ES-I3 (cell line): ENCODE results near the gene CYP2F1.
"Not testable (repeated sequence)": the region's sequence is repeated elsewhere in the genome, so short reads cannot be mapped to it uniquely, and the experiment has no call there.

Experiments
- H3K36me3 ChIP-seq: 2 replicates; pipeline ENCODE4 v1.6.1; 2013; ENCODE audit warnings: mild to moderate bottlenecking, low read length, control low read depth, moderate library complexity; ENCODE audit not compliant: insufficient read depth
- H3K4me1 ChIP-seq: 2 replicates; pipeline ENCODE4 v1.6.1; 2013; ENCODE audit warnings: mild to moderate bottlenecking, control low read depth, low read length; ENCODE audit not compliant: insufficient read depth
- H3K9ac ChIP-seq: 2 replicates; pipeline ENCODE4 v1.6.1; 2013; ENCODE audit warnings: low read depth, mild to moderate bottlenecking, low read length, moderate library complexity
- H3K9me3 ChIP-seq: 2 replicates; pipeline ENCODE4 v1.6.1; 2013; ENCODE audit warnings: mild to moderate bottlenecking, low read length, moderate library complexity; ENCODE audit not compliant: control insufficient read depth, insufficient read depth

The CYP2F1 gene

DNA sequence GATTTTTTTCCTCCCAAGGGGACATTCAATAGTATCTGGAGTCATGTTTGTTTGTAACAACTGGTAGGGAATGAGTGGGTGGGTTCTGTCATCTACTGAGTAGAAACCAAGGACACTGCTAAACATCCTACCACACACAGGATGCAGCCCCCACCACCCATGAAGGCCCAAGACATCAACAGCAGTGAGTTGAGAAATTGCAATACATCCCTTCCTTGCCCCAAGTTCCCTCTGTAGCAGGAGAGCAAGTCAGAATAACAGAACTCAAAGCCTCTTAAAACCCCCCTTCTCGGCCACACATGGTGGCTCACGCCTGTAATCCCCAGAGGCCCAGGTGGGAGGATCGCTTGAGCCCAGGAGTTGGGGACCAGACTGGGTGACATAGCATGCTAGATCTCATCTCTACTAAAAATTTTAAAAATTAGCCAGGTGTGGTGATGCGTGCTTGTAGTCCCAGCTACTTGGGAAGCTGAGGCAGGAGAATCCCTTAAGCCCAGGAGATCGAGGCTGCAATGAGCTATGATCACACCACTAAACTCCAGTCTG is 2.4 kb upstream of the CYP2F1 start:
- Histone ChIP-seq H3K9ac (no peak overlapping the region), H3K9me3 (peaks cover 3% of the 10 kb centered on the region; the same call in 1 of the 2 replicates), H3K36me3 (no peaks in the 10 kb centered on the region), H3K4me1 (no peaks in the 10 kb centered on the region)

- Histone ChIP-seq H3K9ac (no peak overlapping the region), H3K9me3 (peaks cover 3% of the 10 kb centered on the region; the same call in 1 of the 2 replicates), H3K4me1 (no peaks in the 10 kb centered on the region), H3K36me3 (no peaks in the 10 kb centered on the region)
Measured at GRCh38 chr19:41112728-41113290, 1.4 kb upstream of the CYP2F1 start.

GRCh38 chr19:41116261-41116660 is 2.0 kb downstream of the CYP2F1 start:
- H3K36me3 ChIP-seq: no peaks in the 10 kb centered on the region
- H3K9ac ChIP-seq: no peak overlapping the region
- no peaks in the 10 kb centered on the region for H3K4me1 ChIP-seq
- peaks cover 3% of the 10 kb centered on the region; the same call in 1 of the 2 replicates for H3K9me3 ChIP-seq

GRCh38 chr19:41120929-41121911 is 7.0 kb downstream of the CYP2F1 start:
- not testable (repeated sequence) for H3K9me3 ChIP-seq, H3K9ac ChIP-seq, H3K36me3 ChIP-seq, H3K4me1 ChIP-seq

DNA sequence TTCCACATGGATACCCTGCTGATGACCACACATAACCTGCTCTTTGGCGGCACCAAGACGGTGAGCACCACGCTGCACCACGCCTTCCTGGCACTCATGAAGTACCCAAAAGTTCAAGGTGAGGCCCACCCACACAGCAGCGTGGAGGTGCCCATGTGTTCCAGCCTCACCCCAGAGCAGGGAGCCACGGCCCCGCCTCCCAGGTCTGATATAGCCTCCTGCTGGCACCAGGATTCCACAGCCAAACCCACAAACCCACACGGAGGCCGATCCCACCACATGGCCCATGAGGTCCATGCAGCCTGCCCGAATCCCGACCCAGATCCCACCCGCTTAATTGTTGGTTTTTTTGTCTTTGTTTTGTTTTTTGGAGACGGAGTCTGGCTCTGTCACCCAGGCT is 8.6 kb downstream of the CYP2F1 start:
- not testable (repeated sequence) for H3K4me1 ChIP-seq, H3K36me3 ChIP-seq, H3K9me3 ChIP-seq, H3K9ac ChIP-seq

- no peak overlapping the region for H3K9ac ChIP-seq
- no peaks in the 10 kb centered on the region for H3K4me1 ChIP-seq
- H3K9me3 ChIP-seq: no peaks in the 10 kb centered on the region
- no peaks in the 10 kb centered on the region for H3K36me3 ChIP-seq
Measured at GRCh38 chr19:41123716-41124294, 9.6 kb downstream of the CYP2F1 start.

DNA sequence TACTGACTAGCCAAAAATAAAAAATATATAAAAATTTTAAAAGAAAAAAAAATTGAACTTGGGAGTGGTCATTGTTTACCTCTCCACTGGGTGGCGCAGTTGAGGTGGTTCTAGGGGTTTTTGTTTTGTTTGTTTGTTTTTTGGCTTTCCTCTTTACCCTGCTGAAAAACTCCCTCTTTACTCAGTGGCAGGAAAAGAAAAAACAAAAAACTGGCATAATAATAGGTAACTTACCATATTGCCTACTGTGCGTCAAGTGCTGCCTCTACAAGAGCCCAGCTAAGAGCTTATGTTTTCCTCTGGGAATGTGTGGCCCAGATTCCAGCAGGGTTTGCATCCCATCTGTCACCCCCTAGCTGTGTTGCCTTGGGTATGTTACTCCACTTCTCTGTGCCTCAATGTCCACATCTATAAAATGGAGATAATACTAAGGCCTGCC is 12.6 kb downstream of the CYP2F1 start:
- H3K9me3 ChIP-seq, H3K36me3 ChIP-seq, H3K9ac ChIP-seq, H3K4me1 ChIP-seq: not testable (repeated sequence)

GRCh38 chr19:41127362-41127761 is 13.1 kb downstream of the CYP2F1 start:
- not testable (repeated sequence) for H3K9me3 ChIP-seq, H3K9ac ChIP-seq, H3K4me1 ChIP-seq, H3K36me3 ChIP-seq

DNA sequence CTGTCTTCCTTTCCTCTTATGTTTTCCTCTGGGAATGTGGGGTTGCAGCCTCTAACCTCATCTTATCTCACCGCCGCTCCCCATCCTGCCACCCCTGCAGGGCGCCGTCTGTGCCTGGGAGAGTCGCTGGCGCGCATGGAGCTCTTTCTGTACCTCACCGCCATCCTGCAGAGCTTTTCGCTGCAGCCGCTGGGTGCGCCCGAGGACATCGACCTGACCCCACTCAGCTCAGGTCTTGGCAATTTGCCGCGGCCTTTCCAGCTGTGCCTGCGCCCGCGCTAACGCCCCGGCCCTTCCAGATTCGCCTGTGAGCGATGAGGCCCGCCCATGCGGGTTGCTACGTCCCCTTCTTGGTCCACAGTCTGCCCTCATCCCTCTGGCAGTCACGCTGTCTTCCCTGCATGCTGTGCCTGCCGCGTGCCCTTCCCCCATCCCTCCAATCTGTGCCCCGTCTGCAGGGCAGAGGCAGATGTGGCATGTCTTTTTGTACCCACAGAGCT is 13.6 kb downstream of the CYP2F1 start:
- not testable (repeated sequence) for H3K36me3 ChIP-seq, H3K9ac ChIP-seq, H3K4me1 ChIP-seq, H3K9me3 ChIP-seq

GRCh38 chr19:41128692-41129091 is 14.5 kb downstream of the CYP2F1 start:
- no peaks in the 10 kb centered on the region for H3K9me3 ChIP-seq
- H3K36me3 ChIP-seq: no peaks in the 10 kb centered on the region
- H3K9ac ChIP-seq: no peak overlapping the region
- peaks cover 3% of the 10 kb centered on the region; the same call in 1 of the 2 replicates for H3K4me1 ChIP-seq

DNA sequence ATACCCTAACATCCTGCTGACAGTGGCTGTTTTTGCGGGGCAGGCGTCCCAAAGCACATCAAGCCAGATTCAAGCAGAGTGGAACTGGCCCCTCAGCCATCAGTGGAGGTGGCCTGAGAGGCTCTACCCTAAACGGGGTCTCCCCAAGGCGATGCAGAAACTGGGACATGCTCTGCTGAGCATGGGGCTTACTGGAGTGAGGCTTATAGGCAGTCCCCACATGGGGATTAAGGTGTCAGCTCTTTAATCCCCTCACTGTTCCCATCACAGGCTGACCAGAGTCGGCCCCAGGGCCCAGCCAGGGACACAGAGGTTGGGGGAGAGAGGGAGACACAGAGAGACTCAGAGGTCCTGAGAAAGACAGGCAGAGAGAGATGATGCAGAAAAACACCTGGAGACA is 17.0 kb downstream of the CYP2F1 start:
- peaks cover 3% of the 10 kb centered on the region; the same call in 1 of the 2 replicates for H3K4me1 ChIP-seq
- no peaks in the 10 kb centered on the region for H3K36me3 ChIP-seq
- no peaks in the 10 kb centered on the region for H3K9me3 ChIP-seq
- H3K9ac ChIP-seq: no peak overlapping the region

GRCh38 chr19:41133260-41133659 is 19.0 kb downstream of the CYP2F1 start:
- Histone ChIP-seq H3K9me3 (no peaks in the 10 kb centered on the region), H3K4me1 (peaks cover 6% of the 10 kb centered on the region; the same call in 1 of the 2 replicates), H3K36me3 (no peaks in the 10 kb centered on the region), H3K9ac (no peak overlapping the region)

- H3K9ac ChIP-seq: peak overlapping the region; percentile 59; the same call in 1 of the 2 replicates
- H3K4me1 ChIP-seq: peaks cover 6% of the 10 kb centered on the region; the same call in 1 of the 2 replicates
- no peaks in the 10 kb centered on the region for H3K9me3 ChIP-seq
- no peaks in the 10 kb centered on the region for H3K36me3 ChIP-seq
Measured at GRCh38 chr19:41134616-41135015, 20.4 kb downstream of the CYP2F1 start.
